GM12801 (cell line): ENCODE data around the gene TBL1XR1.

Experiments used
- CTCF ChIP-seq: IDR thresholded peaks from one replicate; pipeline ENCODE4 v1.5.1; 2011; ENCODE audit warnings: control low read depth; ENCODE audit not compliant: insufficient read length; ENCODE audit errors: extremely low read depth

The TBL1XR1 gene

GRCh38 chr3:177045767-177046166, 151.5 kb downstream of the TBL1XR1 start:
- TF ChIP-seq CTCF, result no peak

- TF ChIP-seq CTCF, result no peak
Observed at GRCh38 chr3:177045222-177045621, 152.1 kb downstream of the TBL1XR1 start.

DNA sequence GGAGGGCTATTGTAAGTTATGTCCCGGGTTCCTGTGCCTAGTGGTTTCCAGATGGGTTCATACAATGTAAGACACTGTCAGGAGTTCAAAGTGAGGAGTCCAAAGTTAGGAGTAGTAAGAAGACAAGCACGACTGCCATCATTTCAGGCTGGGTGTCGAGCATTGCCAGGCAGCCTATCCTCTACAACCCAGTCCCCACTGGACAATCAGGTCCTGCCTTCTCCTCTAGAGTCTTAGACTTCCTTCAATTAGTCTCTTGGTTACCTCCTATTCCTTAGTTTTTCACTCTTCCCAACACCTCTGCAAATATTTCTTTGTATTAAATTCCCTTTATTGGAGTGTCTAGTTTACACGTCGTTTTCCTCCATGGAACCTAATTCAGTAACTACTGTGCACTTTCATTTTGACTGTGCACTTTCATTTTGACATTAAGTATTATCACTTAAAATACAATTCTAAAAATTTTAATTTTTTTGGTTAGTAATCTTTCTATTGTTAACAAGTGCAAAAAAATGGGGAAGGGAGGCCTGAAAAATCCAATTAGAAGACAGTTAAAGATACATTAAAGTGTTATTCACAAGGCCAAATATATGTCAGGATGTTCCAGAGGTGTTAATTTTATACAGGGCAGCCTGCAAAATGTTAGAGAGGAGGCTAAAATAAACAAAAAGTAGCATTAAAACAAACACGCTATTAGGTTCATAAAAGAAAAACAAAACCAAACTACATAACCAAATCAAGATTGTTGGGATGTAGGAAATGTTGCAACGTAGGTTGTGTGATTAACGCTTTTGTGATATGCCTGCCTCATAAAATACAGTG, 155.3 kb downstream of the TBL1XR1 start:
- TF ChIP-seq CTCF, result no peak

DNA sequence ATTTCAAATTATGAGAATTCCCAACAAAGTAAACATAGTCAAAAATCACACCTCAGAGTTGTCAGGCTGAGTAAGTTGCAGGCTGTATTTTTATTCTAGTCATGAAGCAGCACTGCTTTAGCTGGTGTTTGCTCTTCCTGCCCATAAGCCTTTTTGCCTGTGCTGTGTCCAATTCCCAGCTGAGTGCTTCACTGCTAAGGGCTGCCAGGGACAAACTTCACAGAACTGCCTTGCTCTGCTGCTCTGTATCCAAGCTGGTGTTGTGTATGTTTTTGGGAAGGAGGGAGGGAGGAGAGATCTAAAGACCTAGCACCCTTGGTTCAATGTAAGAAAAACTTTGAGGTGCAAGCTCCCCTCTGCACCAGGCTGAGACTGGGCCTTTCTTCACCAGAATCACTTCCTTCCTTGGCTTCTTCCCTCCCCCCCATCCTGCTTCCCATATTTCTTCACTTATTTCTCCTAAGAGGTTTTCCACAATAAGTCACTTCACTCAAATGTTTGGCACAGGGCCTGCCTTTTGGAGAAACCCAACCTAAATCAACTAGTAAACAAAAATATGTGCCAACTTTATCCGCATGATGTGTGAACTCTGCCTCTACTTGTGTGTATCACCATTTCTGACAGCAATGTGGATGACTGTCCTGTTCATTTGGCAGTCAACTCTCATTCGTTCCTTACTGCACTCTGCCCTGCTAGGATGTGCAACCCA, 156.1 kb downstream of the TBL1XR1 start:
- no peak for TF ChIP-seq CTCF

DNA sequence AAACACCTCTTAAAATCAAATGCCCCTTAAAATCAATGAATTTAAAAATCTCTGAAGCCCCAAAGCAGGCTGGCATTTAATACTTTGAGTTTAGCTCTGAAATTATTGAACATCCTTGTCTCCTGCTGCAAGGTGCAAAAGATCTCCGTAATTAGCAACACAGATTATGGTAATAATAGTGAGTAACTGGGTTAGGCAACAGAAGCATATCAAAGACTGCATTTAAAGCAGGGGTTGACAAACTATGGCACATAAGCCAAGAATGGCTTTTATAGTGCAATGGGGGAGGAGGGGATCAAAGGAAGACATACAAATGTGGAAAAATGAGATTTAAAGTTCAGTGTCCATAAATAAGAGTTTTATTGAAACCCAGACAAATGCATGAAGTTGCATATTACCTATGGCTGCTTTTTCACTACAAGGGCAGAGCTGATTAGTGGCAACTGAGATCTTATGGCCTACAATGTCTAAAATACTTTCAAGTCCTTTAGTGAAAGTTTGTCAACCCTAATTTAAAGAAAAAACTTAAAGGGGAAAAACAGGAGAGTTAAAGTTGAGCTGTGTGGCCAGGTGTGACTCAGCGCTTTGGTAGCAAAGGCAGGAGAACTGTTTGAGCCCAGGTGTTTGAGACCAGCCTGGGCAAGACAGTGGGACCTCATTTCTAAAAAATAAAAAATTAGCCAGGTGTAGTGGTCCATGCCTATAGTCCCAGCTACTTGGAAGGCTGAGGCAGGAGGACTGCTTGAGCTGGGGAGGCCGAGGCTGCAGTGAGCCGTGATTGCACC, 157.6 kb downstream of the TBL1XR1 start:
- TF ChIP-seq CTCF, result no peak

GRCh38 chr3:177037241-177037640, 160.0 kb downstream of the TBL1XR1 start:
- TF ChIP-seq CTCF, result no peak

DNA sequence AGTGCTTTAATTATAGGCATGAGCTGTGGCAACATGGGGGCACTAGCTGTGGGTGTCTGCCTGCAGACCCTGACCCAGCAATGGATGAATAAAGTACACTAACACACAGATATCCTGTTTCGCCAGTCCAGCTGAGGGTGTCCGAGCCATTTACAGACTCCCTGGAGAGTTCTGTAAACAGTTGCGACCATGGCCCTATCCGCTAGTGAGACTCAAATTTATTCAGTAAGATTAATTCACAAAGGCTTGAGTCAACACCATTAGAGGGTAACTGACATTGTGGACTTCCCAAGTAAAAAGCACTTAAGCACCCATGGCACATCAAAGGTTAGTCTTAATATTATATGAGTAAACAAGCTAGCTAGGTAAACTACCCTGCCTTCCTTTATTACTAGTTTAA, 161.6 kb downstream of the TBL1XR1 start:
- TF ChIP-seq CTCF, result no peak
